Measurements from ENCODE around the gene ARHGEF17.

Gene ARHGEF17

GRCh38 chr11:73283276-73284000 lies 24.6 kb upstream of the ARHGEF17 start:
- no peak overlapping the region for H3K27ac ChIP-seq
- no peak for TF ChIP-seq ZFX (IDR thresholded peaks at IDR 0.05)
- TF ChIP-seq CTCF (conservative IDR thresholded peaks at IDR 0.05): no peak

- TF ChIP-seq ZFX (IDR thresholded peaks at IDR 0.05): no peak
- no peak for TF ChIP-seq CTCF (conservative IDR thresholded peaks at IDR 0.05)
- no peak overlapping the region for H3K27ac ChIP-seq
Observed at GRCh38 chr11:73284106-73284505, 24.0 kb upstream of the ARHGEF17 start.

- TF ChIP-seq CTCF (conservative IDR thresholded peaks at IDR 0.05) (no peak), ZFX (IDR thresholded peaks at IDR 0.05) (no peak)
- H3K27ac ChIP-seq: no peak overlapping the region
Observed at GRCh38 chr11:73285721-73286120, 22.4 kb upstream of the ARHGEF17 start.

- H3K27ac ChIP-seq: no peak overlapping the region
- TF ChIP-seq ZFX (IDR thresholded peaks at IDR 0.05) (no peak), CTCF (conservative IDR thresholded peaks at IDR 0.05) (no peak)
Observed at GRCh38 chr11:73286240-73286810, 21.8 kb upstream of the ARHGEF17 start.

- H3K27ac ChIP-seq: no peak overlapping the region
Observed at GRCh38 chr11:73287400-73288101, 20.5 kb upstream of the ARHGEF17 start.

GRCh38 chr11:73288192-73288872 lies 19.7 kb upstream of the ARHGEF17 start:
- H3K27ac ChIP-seq: no peak overlapping the region
- no peak for TF ChIP-seq CTCF (conservative IDR thresholded peaks at IDR 0.05)
- TF ChIP-seq ZFX (IDR thresholded peaks at IDR 0.05): no peak

More at GRCh38 chr11:73287400-73288101, 20.5 kb upstream of the ARHGEF17 start:
- TF ChIP-seq ZFX (IDR thresholded peaks at IDR 0.05) (no peak), CTCF (conservative IDR thresholded peaks at IDR 0.05) (no peak)

Measured in C4-2B (cell line).